Measurements from ENCODE around the gene UBAC1.

Gene UBAC1

DNA sequence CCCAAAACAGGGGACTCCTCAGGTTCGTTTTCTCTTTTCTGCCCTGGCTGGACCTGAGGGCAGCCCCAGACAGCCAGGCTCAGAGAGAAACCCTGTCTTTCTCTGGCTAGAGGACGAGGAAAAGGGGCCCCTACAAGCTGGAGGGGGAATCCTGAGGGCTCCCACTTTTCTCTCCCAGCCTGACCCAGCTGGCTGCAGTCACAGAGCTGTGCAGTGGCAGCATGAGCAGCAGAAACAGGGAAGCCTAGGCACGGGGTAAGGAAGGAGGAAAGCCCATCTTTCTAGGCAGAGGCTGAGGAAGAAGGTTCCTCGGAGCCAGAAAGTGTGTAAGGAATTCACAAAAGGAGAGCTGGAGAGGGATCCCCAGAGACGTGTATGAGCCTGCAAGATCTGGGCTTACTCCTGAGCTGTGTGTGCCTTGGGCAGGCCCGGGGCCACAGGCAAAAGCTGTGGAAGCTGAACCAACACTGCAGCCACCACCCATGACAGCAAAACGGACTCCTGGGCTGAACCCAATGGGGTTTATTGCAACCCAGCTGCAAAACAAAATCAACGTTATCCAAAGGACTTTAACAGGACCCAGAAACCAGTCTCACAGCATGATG lies 70.0 kb downstream of the UBAC1 start:
- TF ChIP-seq ZFX (IDR thresholded peaks at IDR 0.05) (no peak), CTCF (conservative IDR thresholded peaks at IDR 0.05) (no peak)
- H3K27ac ChIP-seq: no peak overlapping the region

DNA sequence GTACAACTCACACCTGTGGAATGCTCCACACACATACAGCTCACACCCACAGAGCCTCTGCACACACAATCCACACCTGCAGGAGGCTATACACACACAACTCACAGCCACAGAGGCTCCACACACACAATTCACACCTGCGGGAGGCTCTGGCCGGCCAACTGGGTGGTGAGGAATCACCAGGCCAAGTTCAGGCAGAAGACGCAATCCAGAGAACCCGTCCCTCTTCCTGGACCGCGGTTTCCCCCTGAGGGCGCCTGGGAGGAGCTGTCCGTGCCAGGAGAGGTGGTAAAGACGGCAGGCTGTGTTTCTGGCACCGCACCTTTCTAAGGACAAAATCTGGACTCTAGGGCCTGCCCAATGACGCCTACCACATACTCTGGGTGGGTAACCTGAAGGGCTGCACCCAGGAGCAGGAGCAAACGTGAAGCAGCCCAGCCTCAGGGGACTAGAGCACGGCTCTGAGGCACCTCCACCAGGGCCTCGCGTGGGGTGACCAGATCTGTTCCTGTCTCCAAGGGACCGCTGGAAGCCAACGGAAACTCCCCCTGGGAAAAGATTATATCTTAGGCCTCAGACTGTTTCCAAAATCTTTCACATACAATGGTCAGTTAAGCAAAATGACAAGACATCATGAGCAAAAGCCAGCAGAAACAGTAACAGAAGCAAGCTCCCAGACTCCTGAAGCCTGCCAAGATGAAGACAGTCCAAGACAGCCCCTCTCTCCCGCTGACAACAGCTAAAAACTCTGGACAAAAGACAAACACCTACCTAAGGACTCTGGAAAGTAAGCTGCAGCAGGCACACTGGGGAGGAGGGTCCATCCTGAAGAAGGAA lies 70.8 kb downstream of the UBAC1 start:
- H3K27ac ChIP-seq: no peak overlapping the region
- no peak for TF ChIP-seq ZFX (IDR thresholded peaks at IDR 0.05)
- TF ChIP-seq CTCF (conservative IDR thresholded peaks at IDR 0.05): no peak

- no peak overlapping the region for H3K27ac ChIP-seq
- TF ChIP-seq ZFX (IDR thresholded peaks at IDR 0.05): no peak
- no peak for TF ChIP-seq CTCF (conservative IDR thresholded peaks at IDR 0.05)
These were observed 71.5 kb downstream of the UBAC1 start for GRCh38 chr9:135889564-135890189.

- no peak overlapping the region; the same call in 1 of the 2 replicates for H3K27ac ChIP-seq
These were observed 72.3 kb downstream of the UBAC1 start for GRCh38 chr9:135888766-135889394.

DNA sequence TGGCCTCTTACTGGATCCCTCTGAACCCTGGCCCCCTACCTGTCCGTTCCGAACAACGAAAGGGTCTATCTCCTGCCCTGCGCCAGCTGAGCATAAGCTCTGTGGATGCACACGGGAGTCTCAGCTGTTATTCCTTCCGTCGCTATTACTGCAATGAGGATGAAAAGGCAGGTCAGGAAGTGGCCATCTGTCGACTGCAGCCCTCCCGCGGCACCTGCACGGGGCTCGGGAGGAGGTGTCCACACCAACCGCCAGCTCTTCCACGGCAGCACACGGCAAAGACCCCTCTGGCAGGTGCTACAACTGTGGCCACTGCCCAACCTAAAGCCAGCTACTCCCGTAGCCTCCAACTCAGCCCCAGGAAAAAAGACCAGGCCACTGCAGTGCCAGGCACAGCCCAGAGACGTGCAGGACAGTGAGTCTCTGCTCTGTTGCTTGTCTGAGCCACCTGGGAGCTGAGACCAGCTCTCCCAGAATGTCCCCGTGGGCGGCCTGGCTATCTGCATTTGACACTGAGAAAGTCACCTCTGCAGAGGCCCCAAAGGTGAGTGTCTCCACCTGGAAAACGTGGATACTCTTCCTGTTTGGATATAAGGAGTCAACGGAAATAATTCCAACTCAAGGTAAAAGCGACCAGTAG lies 72.9 kb downstream of the UBAC1 start:
- no peak overlapping the region; the same call in 1 of the 2 replicates for H3K27ac ChIP-seq
- TF ChIP-seq CTCF (conservative IDR thresholded peaks at IDR 0.05) (no peak), ZFX (IDR thresholded peaks at IDR 0.05) (no peak)

More at GRCh38 chr9:135888766-135889394, 72.3 kb downstream of the UBAC1 start:
- TF ChIP-seq CTCF (conservative IDR thresholded peaks at IDR 0.05): no peak
- no peak for TF ChIP-seq ZFX (IDR thresholded peaks at IDR 0.05)

DNA sequence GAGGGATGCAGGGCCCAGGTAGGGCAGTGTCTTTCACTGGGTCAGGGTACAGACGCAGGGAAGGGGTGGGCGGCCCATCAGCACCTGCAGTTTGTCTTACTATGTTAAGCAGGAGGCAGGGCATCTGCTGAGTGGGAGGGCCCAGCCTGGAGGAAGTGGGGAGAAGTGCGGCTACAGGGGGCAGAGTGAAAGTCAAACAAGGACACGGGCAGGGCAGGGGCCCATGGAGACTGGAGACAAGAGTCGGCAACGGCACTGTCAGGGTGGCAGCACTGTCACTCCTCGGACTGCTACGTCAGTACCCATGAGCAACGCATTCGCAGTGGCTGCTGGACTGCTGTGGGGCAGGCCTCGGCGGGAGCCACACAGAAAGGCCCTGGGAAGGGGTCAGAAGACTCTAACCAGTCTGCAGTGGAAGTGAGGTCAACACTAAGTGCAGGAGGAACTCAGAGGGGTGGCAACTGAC lies 73.6 kb downstream of the UBAC1 start:
- H3K27ac ChIP-seq: no peak overlapping the region
- TF ChIP-seq CTCF (conservative IDR thresholded peaks at IDR 0.05): no peak
- TF ChIP-seq ZFX (IDR thresholded peaks at IDR 0.05): no peak
